GM12878 (cell line): ENCODE data around the gene ACSS1. TPM values are rescaled to one million over a fixed set of nuclear protein-coding genes. Genes with fewer than 3 reads are reported as not detected.

Experiments used
- ATAC-seq: fragments of 200-7000 bp; cut with Tn5 transposase; 3 replicates; pipeline ENCODE4 v1.9.1; 2020; ENCODE audit warnings: mild to moderate bottlenecking, moderate library complexity
- BruUV-seq: library from RNA; stranded (reverse); fragments of 400-500 nt; replicated peaks from 2 replicates; lab custom pipeline; 2021; lab: Mats Ljungman, UMichigan
- CTCF ChIA-PET: fragments of 300-600 bp; sonication (Branson Sonifier 250); formaldehyde crosslinking; extraction: SDS; loops from one replicate; lab custom pipeline; 2021; ENCODE audit warnings: inconsistent platforms; lab: Yijun Ruan, JAX
- POLR2A ChIA-PET: fragments of 350-600 bp; formaldehyde crosslinking; extraction: SDS; loops from one replicate; lab custom pipeline; 2021; ENCODE audit warnings: inconsistent platforms; lab: Charles Lee
- RAD21 ChIA-PET: fragments of 300-600 bp; sonication (Branson Sonifier 250); formaldehyde crosslinking; loops from one replicate; lab custom pipeline; 2023; ENCODE audit warnings: antibody characterized with exemption; ENCODE audit not compliant: unreplicated experiment; lab: Charles Lee
- SMC1A ChIA-PET: fragments of 300-600 bp; sonication (Branson Sonifier 250); formaldehyde crosslinking; loops from one replicate; lab custom pipeline; 2023; ENCODE audit not compliant: unreplicated experiment, uncharacterized antibody; lab: Charles Lee
- DNase-seq: peaks from one replicate; pipeline ENCODE4 v3.0.0-alpha.2; 2011; ENCODE audit warnings: low read depth, low spot score
- FAIRE-seq: peaks from 3 replicates; lab custom pipeline; 2011; peaks lifted over from hg19 to GRCh38; lab: Jason Lieb, UNC
- H2AFZ ChIP-seq: 2 replicates; pipeline ENCODE4 v1.6.0; 2011; ENCODE audit warnings: low read depth, low read length, control low read depth; ENCODE audit not compliant: control insufficient read depth
- H3K27ac ChIP-seq: 2 replicates; pipeline ENCODE4 v1.5.1; 2011; ENCODE audit warnings: control low read depth; ENCODE audit not compliant: control insufficient read depth, insufficient read depth
- H3K27me3 ChIP-seq, 2 experiments: replicated peaks in 1 of 2; 2 replicates each; pipeline versions ENCODE4 v1.6.0 to v1.6.1; 2011; ENCODE audit warnings: low read length in 1 of 2; ENCODE audit not compliant: control insufficient read depth in 2 of 2, insufficient read depth in 2 of 2
- H3K36me3 ChIP-seq, 2 experiments: 2 replicates each; pipeline ENCODE4 v1.5.1; 2011; ENCODE audit warnings: low read length in 1 of 2; ENCODE audit not compliant: control insufficient read depth in 2 of 2, insufficient read depth in 2 of 2
- H3K4me1 ChIP-seq: 2 replicates; pipeline ENCODE4 v1.6.1; 2011; ENCODE audit warnings: mild to moderate bottlenecking, low read length, moderate library complexity, mixed read lengths; ENCODE audit not compliant: control insufficient read depth, insufficient read depth
- H3K4me2 ChIP-seq: 2 replicates; pipeline ENCODE4 v1.6.0; 2011; ENCODE audit warnings: control low read depth; ENCODE audit not compliant: control insufficient read depth, insufficient read depth
- H3K4me3 ChIP-seq: fragments of 200-600 bp; sonication (generic); 2 replicates; pipeline ENCODE4 v1.5.1; 2016
- H3K79me2 ChIP-seq: 2 replicates; pipeline ENCODE4 v1.6.0; 2011; ENCODE audit warnings: low read length; ENCODE audit not compliant: control insufficient read depth, insufficient read depth
- H3K9ac ChIP-seq: 2 replicates; pipeline ENCODE4 v1.8.0; 2011; ENCODE audit warnings: low read length, control low read depth, mixed read lengths; ENCODE audit not compliant: control insufficient read depth, insufficient read depth
- H3K9me3 ChIP-seq: replicated peaks from 3 replicates; pipeline ENCODE4 v1.5.1; 2011; ENCODE audit warnings: mild to moderate bottlenecking, low read length; ENCODE audit not compliant: control insufficient read depth, insufficient read depth
- H4K20me1 ChIP-seq: 2 replicates; pipeline ENCODE4 v1.6.0; 2011; ENCODE audit not compliant: control insufficient read depth, insufficient read depth
- ATF3 ChIP-seq: IDR thresholded peaks from 2 replicates; pipeline ENCODE4 v1.6.1; 2011; ENCODE audit warnings: low read depth, mild to moderate bottlenecking, low read length, moderate library complexity, borderline replicate concordance; ENCODE audit errors: extremely low read depth
- CEBPB ChIP-seq, 2 experiments: fragments of 150-350 bp in 1 of 2; IDR thresholded peaks; 2 replicates each; pipeline ENCODE4 v1.6.1; 2012 to 2014; ENCODE audit warnings: low read depth in 2 of 2, low read length in 2 of 2, borderline replicate concordance in 1 of 2, inconsistent platforms in 1 of 2
- MTA3 ChIP-seq: IDR thresholded peaks from 2 replicates; pipeline ENCODE4 v1.6.1; 2012; ENCODE audit warnings: low read length, inconsistent platforms, borderline replicate concordance
- PAX5 ChIP-seq: IDR thresholded peaks from 2 replicates; pipeline ENCODE4 v1.6.1; 2011; ENCODE audit warnings: low read depth, low read length, borderline replicate concordance
- POLR2AphosphoS5 ChIP-seq: IDR thresholded peaks from 2 replicates; pipeline ENCODE4 v1.6.1; 2011; ENCODE audit warnings: mild to moderate bottlenecking, low read length, inconsistent platforms
- RELB ChIP-seq: fragments of 450-650 bp; IDR thresholded peaks from 2 replicates; pipeline ENCODE4 v1.6.1; 2017; ENCODE audit warnings: low read depth, mild to moderate bottlenecking, moderate library complexity
- RFX5 ChIP-seq: IDR thresholded peaks from 2 replicates; pipeline ENCODE4 v1.6.1; 2011; ENCODE audit warnings: low read depth, low read length, improper control_type of control experiment
- TARDBP ChIP-seq: IDR thresholded peaks from 2 replicates; pipeline ENCODE4 v1.6.1; 2016; ENCODE audit warnings: borderline replicate concordance
- WRNIP1 ChIP-seq: IDR thresholded peaks from 2 replicates; pipeline ENCODE4 v1.6.1; 2011; ENCODE audit warnings: low read depth, low read length, improper control_type of control experiment, borderline replicate concordance
- ZBTB40 ChIP-seq: fragments of 450-650 bp; IDR thresholded peaks from 2 replicates; pipeline ENCODE4 v1.6.1; 2016; ENCODE audit warnings: mild to moderate bottlenecking, moderate library complexity, borderline replicate concordance
- ZNF592 ChIP-seq: fragments of 450-650 bp; IDR thresholded peaks from 2 replicates; pipeline ENCODE4 v1.6.1; 2017; ENCODE audit warnings: mild to moderate bottlenecking, moderate library complexity
- WGBS: methylation state at CpG from one replicate; pipeline ENCODE4 v1.1.6; 2016; ENCODE audit warnings: low lambda C conversion rate; ENCODE audit not compliant: insufficient replicate concordance, insufficient coverage; ENCODE audit errors: missing lambda C conversion rate; 5-methylcytosine and 5-hydroxymethylcytosine counted together
- in situ Hi-C: fragments of 300-500 bp; cut with MboI; formaldehyde crosslinking; loops from 9 replicates; pipeline ENCODE4 v1.14.3; 2018; ENCODE audit warnings: mixed read lengths
- intact Hi-C: fragments of 100-400 bp; cut with micrococcal nuclease; formaldehyde crosslinking; loops from one replicate; pipeline ENCODE4 v1.14.2; 2022; ENCODE audit not compliant: unreplicated experiment
- polyA plus RNA-seq, 11 experiments: library from polyadenylated mRNA; depleted of rRNA in 4 of 11; unstranded in 6 of 11; stranded (reverse) in 5 of 11; fragments of >200 nt; fragmentation: Nextera tagmentation in 4 of 11; fragmentation: Illumina TruSeq in 1 of 11; extraction: Ambion mirVana in 4 of 11; extraction: Trizol in 1 of 11; gene quantifications; 1 replicate in 1 of 11; 2 replicates in 10 of 11; pipeline versions ENCODE4 v1.2.1 to v1.2.3, GENCODE V29; 2011 to 2016; ENCODE audit warnings: inconsistent platforms in 2 of 11, missing spikeins in 2 of 11, low read depth in 1 of 11
- total RNA-seq, 4 experiments: library from RNA; depleted of rRNA in 3 of 4; stranded (reverse); fragments of >200 nt in 3 of 4; fragmentation: Illumina TruSeq in 1 of 4; extraction: Trizol in 1 of 4; gene quantifications; 2 replicates each; pipeline versions ENCODE4 v1.2.1 to v1.2.3, GENCODE V29; 2013 to 2021

Gene ACSS1
- total and polyA plus RNA-seq, 10 of the 15 experiments (the other 5 are each of a cell fraction or from before 2014, with no cell fraction given) = 1.3 to 44.9 (median 31.1) TPM

GRCh38 chr20:25015986-25016385 is 42.0 kb downstream of the ACSS1 start (continued):
- no peak for TF ChIP-seq WRNIP1
- TF ChIP-seq, all 136 proteins: peak for 0

- Histone ChIP-seq H2AFZ (no peak overlapping the region), H3K4me1 (no peaks in the 10 kb centered on the region; the same call in 1 of the 2 replicates), H3K27ac (no peak overlapping the region), H3K9me3 (no peaks in the 10 kb centered on the region), H4K20me1 (no peaks in the 10 kb centered on the region), H3K79me2 (no peaks in the 10 kb centered on the region), H3K4me2 (no peak overlapping the region), H3K9ac (no peak overlapping the region), H3K27me3 (no peaks in the 10 kb centered on the region), H3K36me3 (peaks cover 13 to 14% of the 10 kb centered on the region in 2 experiments; a peak in 3 of 4 replicates), H3K4me3 (no peak overlapping the region)
- FAIRE-seq = no peak
- ChIA-PET CTCF (interaction anchor here (0.6 kb wide), 1 partner anchor 99 kb away, joined by 3 read pairs; no protein-coding TSS in a partner anchor), SMC1A (interaction anchor here (0.9 kb wide), 1 partner anchor 51 kb away, joined by 3 read pairs; no protein-coding TSS in a partner anchor), RAD21 (no interaction called here), POLR2A (no interaction called here)
- WGBS = 89% methylated on average over 11 of the region's 11 CpGs
- intact Hi-C loops (no loop called here), in situ Hi-C loops (no loop called here)
- no TSS peak for BruUV-seq
- no peak for DNase-seq
- ATAC-seq = no peak
- no peak for TF ChIP-seq RELB
- TF ChIP-seq MTA3 = no peak
- TF ChIP-seq ATF3 = no peak
- TF ChIP-seq ZNF592 = no peak
- TF ChIP-seq POLR2AphosphoS5 = no peak
- no peak for TF ChIP-seq RFX5
- no peak for TF ChIP-seq ZBTB40
- TF ChIP-seq PAX5 = no peak
- no peak for TF ChIP-seq CEBPB (IDR thresholded peaks at IDR 0.05; ENCODE audit: borderline replicate concordance in 1 of 2, low read depth in 2 of 2, low read length in 2 of 2)
- no peak for TF ChIP-seq TARDBP
Measured at GRCh38 chr20:25014816-25015215, 43.1 kb downstream of the ACSS1 start.
